Hematopoietic multipotent progenitor cell treated with erythropoietin and hydrocortisone succinate and interleukin-3 and kit ligand, for 4 days (in vitro differentiated cells): ENCODE measurements around the gene LAMA2.

ENCODE experiments used
- DNase-seq: peaks from one replicate; pipeline ENCODE4 v3.0.0-alpha.2; 2015

The LAMA2 gene

DNA sequence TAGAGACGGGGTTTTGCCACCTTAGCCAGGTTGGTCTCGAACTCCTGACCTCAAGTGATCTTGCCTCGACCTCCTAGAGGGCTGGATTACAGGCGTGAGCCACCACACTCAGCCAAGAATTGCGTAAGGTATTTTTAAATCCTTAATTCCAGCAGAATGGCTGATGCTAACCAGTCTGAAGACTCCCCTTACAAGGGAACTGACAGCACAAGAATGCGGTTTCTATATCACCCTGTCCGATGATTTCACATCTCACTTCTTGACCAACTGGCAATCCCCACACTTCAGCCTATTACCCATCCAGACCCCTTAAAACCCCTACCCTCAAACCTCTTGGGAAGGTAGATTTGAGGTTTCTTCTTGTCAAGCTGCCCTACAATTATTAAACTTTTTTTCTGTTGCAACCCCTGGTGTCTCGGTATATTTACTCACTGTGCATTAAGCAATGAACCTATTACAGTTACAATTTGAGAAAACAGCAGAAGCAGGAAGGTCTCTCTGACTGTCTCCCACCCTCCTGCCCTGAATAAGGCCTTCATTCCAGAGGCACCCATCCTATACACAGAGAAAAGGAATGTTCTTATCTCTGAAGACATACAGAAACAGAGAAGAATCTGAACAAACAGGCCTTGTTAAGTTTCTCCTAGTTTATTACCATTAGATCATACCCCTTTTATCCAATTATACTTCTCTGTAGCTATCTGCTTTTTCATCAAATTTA, 662.1 kb downstream of the LAMA2 start:
- DNase-seq = no peak

DNA sequence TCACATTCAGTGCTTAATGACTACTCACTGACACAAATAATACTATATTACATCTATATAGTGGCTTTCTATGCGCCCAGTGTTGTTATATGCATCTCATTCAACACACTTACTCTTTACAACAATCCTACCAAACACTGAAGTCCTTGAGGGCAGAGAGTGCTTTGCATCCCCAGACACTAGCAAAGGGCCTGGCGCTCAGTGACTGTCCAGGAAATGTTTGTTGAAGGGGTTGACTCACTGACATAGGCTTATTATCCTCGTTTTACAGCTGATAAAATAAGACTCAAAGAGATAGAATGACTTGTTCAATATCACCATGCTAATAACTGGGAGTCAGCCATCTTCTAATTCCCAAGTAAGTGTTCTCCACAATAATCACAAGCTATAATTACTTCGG, 663.8 kb downstream of the LAMA2 start:
- no peak for DNase-seq

DNA sequence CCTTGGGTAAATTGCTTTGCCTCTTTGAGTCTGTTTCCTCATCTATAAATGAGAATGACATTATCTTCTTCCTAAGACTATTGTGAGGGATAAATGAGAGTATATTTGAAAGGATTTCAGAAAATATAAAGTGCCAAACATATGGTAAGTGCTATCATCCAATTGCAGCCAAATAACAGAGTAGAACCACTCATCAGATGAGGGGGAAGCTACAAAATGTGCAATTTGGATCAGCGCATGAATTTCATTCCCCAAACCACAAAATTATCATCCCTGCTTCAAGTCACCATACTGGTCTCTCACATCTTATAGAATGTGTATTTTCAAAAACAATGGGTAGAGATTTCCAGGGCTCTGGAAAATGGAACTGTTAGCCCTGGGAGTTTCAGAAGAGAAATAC, 668.5 kb downstream of the LAMA2 start:
- DNase-seq = no peak

DNA sequence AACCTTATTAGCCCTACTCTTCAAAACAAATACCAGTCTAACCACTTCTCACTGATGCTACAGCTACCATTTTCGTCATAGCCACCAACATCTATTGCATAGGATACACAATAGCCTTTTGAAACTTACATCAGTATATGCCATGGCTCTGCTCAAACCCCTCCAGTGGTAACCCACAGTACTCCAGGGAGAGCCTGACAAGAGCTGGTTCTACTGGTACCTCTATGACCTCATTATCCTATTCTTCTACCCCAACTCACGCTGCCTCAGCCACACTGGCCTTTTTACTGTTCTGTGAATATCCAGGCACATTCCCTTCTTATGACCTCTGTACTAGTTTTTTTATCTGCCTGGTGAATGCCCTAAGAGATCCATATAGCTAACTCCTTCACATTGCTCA, 669.5 kb downstream of the LAMA2 start:
- DNase-seq = no peak

DNA sequence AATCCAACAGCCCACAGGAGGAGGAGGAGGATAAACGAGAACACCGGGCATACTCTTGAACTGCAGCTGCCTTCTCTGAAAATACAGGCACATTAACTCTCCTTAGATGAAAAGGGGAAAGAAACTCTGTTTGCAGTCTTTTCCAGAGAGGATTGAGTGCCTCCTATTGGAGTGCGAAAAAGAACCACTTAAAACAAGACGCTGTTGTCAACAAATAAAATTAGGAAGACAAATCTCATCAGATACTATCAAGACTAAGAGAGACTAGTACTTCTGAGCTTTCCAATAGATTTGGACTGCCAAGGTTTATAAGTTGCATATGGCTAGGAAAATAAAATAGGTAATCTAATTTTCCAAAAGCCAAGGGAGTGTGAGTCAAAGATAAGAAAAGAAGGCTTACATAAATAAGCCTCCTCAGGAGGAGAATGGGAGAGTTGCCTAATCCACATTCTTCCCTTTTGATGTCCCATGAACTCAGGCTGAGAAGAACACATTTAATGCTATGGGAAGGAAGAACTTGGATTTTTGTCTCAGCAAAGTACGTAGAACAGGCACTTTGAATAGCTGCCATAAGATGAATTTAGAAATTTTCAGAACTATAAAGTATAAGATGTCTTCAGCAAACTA, 672.4 kb downstream of the LAMA2 start:
- DNase-seq = no peak

DNA sequence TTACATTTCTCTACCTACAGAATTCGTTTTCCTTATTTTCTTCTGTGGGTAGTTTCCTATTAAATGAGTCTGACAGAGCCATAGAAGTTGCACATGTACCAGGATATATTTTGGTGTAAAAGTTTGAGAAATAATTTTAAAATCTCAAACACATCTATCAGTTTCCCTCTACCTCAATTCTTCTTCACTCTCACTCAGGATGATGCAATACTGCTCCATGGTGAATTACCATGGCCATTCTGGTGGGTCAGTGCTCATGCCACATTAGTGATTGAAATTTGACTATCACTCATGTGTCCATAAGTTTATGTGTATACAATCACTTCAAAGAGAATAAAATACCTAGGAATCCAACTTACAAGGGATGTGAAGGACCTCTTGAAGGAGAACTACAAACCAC, 675.3 kb downstream of the LAMA2 start:
- no peak for DNase-seq

DNA sequence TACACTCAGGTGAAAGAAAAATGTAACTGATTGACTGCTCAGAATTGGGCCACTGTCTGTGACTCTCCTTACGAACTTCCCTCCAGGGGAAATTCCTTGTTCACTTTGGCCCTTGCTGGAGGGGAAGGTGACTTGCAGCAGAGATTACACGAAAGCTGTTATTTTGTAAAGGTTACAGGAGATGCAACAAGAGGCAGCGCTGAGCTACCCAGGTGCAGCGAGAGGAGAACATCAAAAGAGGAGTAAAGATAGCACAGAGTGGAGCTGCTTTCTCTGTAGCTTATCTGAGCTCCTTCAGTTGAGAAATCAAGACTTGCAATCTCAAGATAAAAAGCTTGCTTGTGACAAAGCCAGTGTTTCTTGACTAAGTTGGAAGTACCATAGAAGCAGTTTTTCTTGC, 682.4 kb downstream of the LAMA2 start:
- peak; percentile 41 for DNase-seq

DNA sequence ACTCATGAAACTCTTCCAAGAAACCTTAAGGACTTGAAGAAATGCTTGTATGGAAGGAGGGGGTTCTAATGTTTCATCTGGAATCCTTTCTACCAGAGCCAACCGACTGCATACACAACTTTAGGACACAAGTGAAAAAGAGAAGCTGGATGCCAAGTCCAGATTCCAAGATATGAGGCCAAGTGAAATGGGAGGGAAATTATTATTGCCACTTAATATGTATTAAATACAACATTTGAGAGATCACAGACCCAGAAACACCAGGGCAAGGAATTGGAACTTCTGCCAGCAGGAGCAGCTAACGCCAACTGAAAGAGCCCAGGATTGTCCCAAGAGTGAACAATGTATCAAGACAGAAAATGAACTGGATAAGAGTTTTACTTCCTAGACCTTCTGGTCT, 682.9 kb downstream of the LAMA2 start:
- DNase-seq = no peak
